ENCODE data around the gene RBMS3.
"Not testable (repeated sequence)": the region's sequence is repeated elsewhere in the genome, so short reads cannot be mapped to it uniquely, and the experiment has no call there.

The RBMS3 gene

DNA sequence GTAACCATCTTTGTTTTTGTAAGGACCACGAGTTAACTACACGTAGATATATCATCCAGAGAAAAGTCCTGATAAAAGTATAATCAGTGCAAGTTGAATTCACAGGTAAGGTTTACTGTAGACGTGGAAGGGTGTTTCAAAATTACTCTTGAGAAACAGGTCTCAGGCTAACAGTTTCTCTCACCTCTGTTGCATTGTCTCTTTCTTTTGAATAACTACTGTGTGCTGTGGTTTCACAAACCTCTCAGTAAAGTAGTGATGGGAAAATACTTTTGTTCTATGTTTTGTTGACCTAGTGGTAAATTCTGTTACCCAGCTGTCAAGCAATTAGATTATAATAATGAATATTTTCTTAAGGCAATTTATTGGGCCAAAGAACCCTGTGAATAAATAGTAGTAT lies 75.2 kb downstream of the RBMS3 start:
- Histone ChIP-seq H2AK5ac (ENCODE audit: low read length) (no peak overlapping the region), H3K9ac (ENCODE audit: low read length) (no peak overlapping the region), H3K4ac (ENCODE audit: low read depth, low read length) (no peak overlapping the region), H4K12ac (ENCODE audit: low read depth, low read length) (no peak overlapping the region), H3K18ac (ENCODE audit: low read length) (no peak overlapping the region), H3K14ac (ENCODE audit: low read length) (no peak overlapping the region), H3K36me3 (ENCODE audit: control insufficient read depth in 1 of 2, insufficient read depth in 2 of 2, low read length in 2 of 2) (no peaks in the 10 kb centered on the region), H3K79me2 (ENCODE audit: control insufficient read depth, insufficient read depth, low read length, poor library complexity) (no peaks in the 10 kb centered on the region), H3K23ac (ENCODE audit: low read length) (no peak overlapping the region), H2BK5ac (ENCODE audit: low read depth, low read length, poor library complexity) (no peak overlapping the region), H2BK12ac (ENCODE audit: low read length) (no peak overlapping the region), H3K4me3 (ENCODE audit: low read depth, low read length) (no peak overlapping the region), H4K8ac (ENCODE audit: low read depth, low read length) (no peak overlapping the region), H3K27me3 (ENCODE audit: insufficient read depth, low read length) (no peaks in the 10 kb centered on the region), H2AFZ (ENCODE audit: insufficient read depth, low read length, poor library complexity) (no peak overlapping the region), H3K79me1 (ENCODE audit: low read length) (no peaks in the 10 kb centered on the region), H2BK120ac (ENCODE audit: insufficient read depth, low read length, poor library complexity) (no peak overlapping the region), H3K9me3 (ENCODE audit: insufficient read depth, low read depth, low read length) (no peaks in the 10 kb centered on the region), H4K91ac (ENCODE audit: low read depth, low read length) (no peak overlapping the region), H3K4me2 (ENCODE audit: low read length) (no peak overlapping the region), H3K27ac (ENCODE audit: low read depth, low read length) (no peak overlapping the region), H3K4me1 (ENCODE audit: control insufficient read depth in 1 of 2, insufficient read depth in 2 of 2, low read length in 2 of 2) (no peaks in the 10 kb centered on the region)
- no peak for DNase-seq
- whole genome bisulfite sequencing (ENCODE audit: extremely low coverage, insufficient coverage, insufficient read length) = no CpG with 5 or more reads among the region's 3 CpGs

DNA sequence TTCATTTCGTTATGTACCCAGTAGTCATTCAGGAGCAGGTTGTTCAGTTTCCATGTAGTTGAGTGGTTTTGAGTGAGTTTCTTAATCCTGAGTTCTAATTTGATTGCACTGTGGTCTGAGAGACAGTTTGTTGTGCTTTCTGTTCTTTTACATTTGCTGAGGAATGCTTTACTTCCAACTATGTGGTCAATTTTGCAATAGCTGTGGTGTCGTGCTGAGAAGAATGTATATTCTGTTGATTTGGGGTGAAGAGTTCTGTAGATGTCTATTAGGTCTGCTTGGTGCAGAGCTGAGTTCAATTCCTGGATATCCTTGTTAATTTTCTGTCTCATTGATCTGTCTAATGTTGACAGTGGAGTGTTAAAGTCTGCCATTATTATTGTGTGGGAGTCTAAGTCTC lies 79.4 kb downstream of the RBMS3 start:
- not testable (repeated sequence) for H2BK5ac ChIP-seq (ENCODE audit: low read depth, low read length, poor library complexity); H3K23ac ChIP-seq (ENCODE audit: low read length); H2AK5ac ChIP-seq (ENCODE audit: low read length); H2BK120ac ChIP-seq (ENCODE audit: insufficient read depth, low read length, poor library complexity); H3K9me3 ChIP-seq (ENCODE audit: insufficient read depth, low read depth, low read length); H2BK12ac ChIP-seq (ENCODE audit: low read length); H3K27ac ChIP-seq (ENCODE audit: low read depth, low read length); H3K79me1 ChIP-seq (ENCODE audit: low read length); H4K91ac ChIP-seq (ENCODE audit: low read depth, low read length); H4K12ac ChIP-seq (ENCODE audit: low read depth, low read length); H3K79me2 ChIP-seq (ENCODE audit: control insufficient read depth, insufficient read depth, low read length, poor library complexity); H3K18ac ChIP-seq (ENCODE audit: low read length); H3K27me3 ChIP-seq (ENCODE audit: insufficient read depth, low read length); H3K36me3 ChIP-seq (ENCODE audit: control insufficient read depth in 1 of 2, insufficient read depth in 2 of 2, low read length in 2 of 2); DNase-seq; H3K9ac ChIP-seq (ENCODE audit: low read length); H3K4ac ChIP-seq (ENCODE audit: low read depth, low read length); H2AFZ ChIP-seq (ENCODE audit: insufficient read depth, low read length, poor library complexity); H4K8ac ChIP-seq (ENCODE audit: low read depth, low read length); H3K4me2 ChIP-seq (ENCODE audit: low read length); H3K4me3 ChIP-seq (ENCODE audit: low read depth, low read length); H3K14ac ChIP-seq (ENCODE audit: low read length); H3K4me1 ChIP-seq (ENCODE audit: control insufficient read depth in 1 of 2, insufficient read depth in 2 of 2, low read length in 2 of 2)
- no CpG with 5 or more reads among the region's 2 CpGs for WGBS (ENCODE audit: extremely low coverage, insufficient coverage, insufficient read length)

DNA sequence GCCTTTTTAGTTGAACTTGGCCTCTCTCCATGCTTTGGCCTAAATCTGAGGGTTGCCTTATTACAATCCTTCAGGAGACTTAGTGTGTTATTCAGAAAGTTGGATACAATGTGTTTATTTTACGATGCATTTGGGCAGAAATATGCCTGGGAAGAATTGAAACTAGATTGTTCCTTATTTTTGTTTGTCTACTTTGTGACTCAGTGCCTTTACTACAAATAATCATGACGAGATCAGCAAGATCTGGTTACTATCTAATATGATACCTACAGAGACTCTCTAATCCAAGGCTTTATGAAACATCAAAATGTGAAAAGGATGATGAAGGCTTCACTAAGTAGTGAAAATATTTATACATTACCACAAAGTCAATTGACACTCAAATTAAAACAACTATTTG lies 82.2 kb downstream of the RBMS3 start:
- H3K4me1 ChIP-seq (ENCODE audit: control insufficient read depth in 1 of 2, insufficient read depth in 2 of 2, low read length in 2 of 2) = no peaks in the 10 kb centered on the region
- H2BK12ac ChIP-seq (ENCODE audit: low read length) = no peak overlapping the region
- no peak overlapping the region for H3K4me2 ChIP-seq (ENCODE audit: low read length)
- H2BK5ac ChIP-seq (ENCODE audit: low read depth, low read length, poor library complexity) = no peak overlapping the region
- no peak overlapping the region for H4K91ac ChIP-seq (ENCODE audit: low read depth, low read length)
- no peak overlapping the region for H3K18ac ChIP-seq (ENCODE audit: low read length)
- H2AK5ac ChIP-seq (ENCODE audit: low read length) = no peak overlapping the region
- H3K79me1 ChIP-seq (ENCODE audit: low read length) = no peaks in the 10 kb centered on the region
- no peak overlapping the region for H4K12ac ChIP-seq (ENCODE audit: low read depth, low read length)
- H3K14ac ChIP-seq (ENCODE audit: low read length) = no peak overlapping the region
- no peak overlapping the region for H3K9ac ChIP-seq (ENCODE audit: low read length)
- no peak overlapping the region for H2BK120ac ChIP-seq (ENCODE audit: insufficient read depth, low read length, poor library complexity)
- no peaks in the 10 kb centered on the region for H3K79me2 ChIP-seq (ENCODE audit: control insufficient read depth, insufficient read depth, low read length, poor library complexity)
- no peak overlapping the region for H3K23ac ChIP-seq (ENCODE audit: low read length)
- no peaks in the 10 kb centered on the region for H3K9me3 ChIP-seq (ENCODE audit: insufficient read depth, low read depth, low read length)
- no peak overlapping the region for H3K4ac ChIP-seq (ENCODE audit: low read depth, low read length)
- no peak overlapping the region for H3K4me3 ChIP-seq (ENCODE audit: low read depth, low read length)
- no peak for DNase-seq
- no peak overlapping the region for H2AFZ ChIP-seq (ENCODE audit: insufficient read depth, low read length, poor library complexity)
- no peaks in the 10 kb centered on the region for H3K36me3 ChIP-seq (ENCODE audit: control insufficient read depth in 1 of 2, insufficient read depth in 2 of 2, low read length in 2 of 2)
- no peaks in the 10 kb centered on the region for H3K27me3 ChIP-seq (ENCODE audit: insufficient read depth, low read length)
- H3K27ac ChIP-seq (ENCODE audit: low read depth, low read length) = no peak overlapping the region
- H4K8ac ChIP-seq (ENCODE audit: low read depth, low read length) = no peak overlapping the region
- no CpG with 5 or more reads among the region's 2 CpGs for WGBS (ENCODE audit: extremely low coverage, insufficient coverage, insufficient read length)

- no peak overlapping the region for H3K14ac ChIP-seq (ENCODE audit: low read length)
- no peak overlapping the region for H3K4me3 ChIP-seq (ENCODE audit: low read depth, low read length)
- no peak overlapping the region for H4K8ac ChIP-seq (ENCODE audit: low read depth, low read length)
- H3K27ac ChIP-seq (ENCODE audit: low read depth, low read length) = no peak overlapping the region
- H4K12ac ChIP-seq (ENCODE audit: low read depth, low read length) = no peak overlapping the region
- H3K18ac ChIP-seq (ENCODE audit: low read length) = no peak overlapping the region
- no peaks in the 10 kb centered on the region for H3K27me3 ChIP-seq (ENCODE audit: insufficient read depth, low read length)
- H3K79me1 ChIP-seq (ENCODE audit: low read length) = no peaks in the 10 kb centered on the region
- H2BK5ac ChIP-seq (ENCODE audit: low read depth, low read length, poor library complexity) = no peak overlapping the region
- no peak for DNase-seq
- no peak overlapping the region for H2BK12ac ChIP-seq (ENCODE audit: low read length)
- H3K4me1 ChIP-seq (ENCODE audit: control insufficient read depth in 1 of 2, insufficient read depth in 2 of 2, low read length in 2 of 2) = peaks cover 3 to 4% of the 10 kb centered on the region in 2 experiments
- H2AK5ac ChIP-seq (ENCODE audit: low read length) = no peak overlapping the region
- no peak overlapping the region for H2AFZ ChIP-seq (ENCODE audit: insufficient read depth, low read length, poor library complexity)
- no peaks in the 10 kb centered on the region for H3K79me2 ChIP-seq (ENCODE audit: control insufficient read depth, insufficient read depth, low read length, poor library complexity)
- no peak overlapping the region for H3K23ac ChIP-seq (ENCODE audit: low read length)
- no peak overlapping the region for H4K91ac ChIP-seq (ENCODE audit: low read depth, low read length)
- no CpG with 5 or more reads among the region's 4 CpGs for WGBS (ENCODE audit: extremely low coverage, insufficient coverage, insufficient read length)
- H3K9ac ChIP-seq (ENCODE audit: low read length) = no peak overlapping the region
- H3K9me3 ChIP-seq (ENCODE audit: insufficient read depth, low read depth, low read length) = no peaks in the 10 kb centered on the region
- H2BK120ac ChIP-seq (ENCODE audit: insufficient read depth, low read length, poor library complexity) = no peak overlapping the region
- H3K36me3 ChIP-seq (ENCODE audit: control insufficient read depth in 1 of 2, insufficient read depth in 2 of 2, low read length in 2 of 2) = no peaks in the 10 kb centered on the region
- no peak overlapping the region for H3K4ac ChIP-seq (ENCODE audit: low read depth, low read length)
- H3K4me2 ChIP-seq (ENCODE audit: low read length) = no peak overlapping the region
Measured at GRCh38 chr3:29370021-29370420, 89.2 kb downstream of the RBMS3 start.
